Stomach (tissue), 4 donors: ENCODE data around the gene MATK.

Experiments used
- POLR2A ChIP-seq, 4 donors: fragments of 450-650 bp; IDR thresholded peaks; one replicate each; pipeline ENCODE4 v1.6.1; 2016; ENCODE audit warnings: antibody characterized with exemption in 4 of 4, control low read depth in 2 of 4, mild to moderate bottlenecking in 1 of 4, moderate library complexity in 1 of 4
- TF ChIP-seq, protein P1 (sequence below), 7 experiments: fragments of 450-650 bp in 4 of 7; fragments of 200-600 bp in 3 of 7; sonication (generic) in 3 of 7; IDR thresholded peaks; one replicate each; pipeline ENCODE4 v1.5.1; 2016 to 2019; ENCODE audit warnings: antibody characterized with exemption in 7 of 7, control low read depth in 2 of 7, mild to moderate bottlenecking in 1 of 7

DNA sequence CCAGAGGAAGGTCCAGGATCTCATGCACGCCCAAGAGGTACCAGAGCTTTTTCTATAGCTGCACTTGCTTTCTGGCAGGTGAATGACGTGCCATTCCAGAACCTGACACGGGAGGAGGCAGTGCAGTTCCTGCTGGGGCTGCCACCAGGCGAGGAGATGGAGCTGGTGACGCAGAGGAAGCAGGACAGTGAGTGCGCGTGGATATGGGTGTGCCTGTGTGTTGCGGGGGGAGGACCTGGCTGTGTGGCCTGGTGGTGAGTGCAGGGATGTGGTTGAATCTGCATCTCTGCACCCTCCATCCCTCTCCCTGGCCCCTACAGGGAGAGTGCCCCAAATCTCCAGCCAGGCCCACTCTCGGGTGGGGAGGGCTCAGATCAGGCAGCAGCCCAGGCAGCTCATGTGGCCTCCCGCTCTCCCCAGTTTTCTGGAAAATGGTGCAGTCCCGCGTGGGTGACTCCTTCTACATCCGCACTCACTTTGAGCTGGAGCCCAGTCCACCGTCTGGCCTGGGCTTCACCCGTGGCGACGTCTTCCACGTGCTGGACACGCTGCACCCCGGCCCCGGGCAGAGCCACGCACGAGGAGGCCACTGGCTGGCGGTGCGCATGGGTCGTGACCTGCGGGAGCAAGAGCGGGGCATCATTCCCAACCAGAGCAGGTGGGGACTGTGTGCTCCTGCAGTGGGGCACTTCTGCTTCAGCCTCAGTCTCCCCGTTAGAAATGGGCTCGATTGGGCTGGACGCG, 47.5 kb downstream of the MATK start:
- TF ChIP-seq, protein P1, sequence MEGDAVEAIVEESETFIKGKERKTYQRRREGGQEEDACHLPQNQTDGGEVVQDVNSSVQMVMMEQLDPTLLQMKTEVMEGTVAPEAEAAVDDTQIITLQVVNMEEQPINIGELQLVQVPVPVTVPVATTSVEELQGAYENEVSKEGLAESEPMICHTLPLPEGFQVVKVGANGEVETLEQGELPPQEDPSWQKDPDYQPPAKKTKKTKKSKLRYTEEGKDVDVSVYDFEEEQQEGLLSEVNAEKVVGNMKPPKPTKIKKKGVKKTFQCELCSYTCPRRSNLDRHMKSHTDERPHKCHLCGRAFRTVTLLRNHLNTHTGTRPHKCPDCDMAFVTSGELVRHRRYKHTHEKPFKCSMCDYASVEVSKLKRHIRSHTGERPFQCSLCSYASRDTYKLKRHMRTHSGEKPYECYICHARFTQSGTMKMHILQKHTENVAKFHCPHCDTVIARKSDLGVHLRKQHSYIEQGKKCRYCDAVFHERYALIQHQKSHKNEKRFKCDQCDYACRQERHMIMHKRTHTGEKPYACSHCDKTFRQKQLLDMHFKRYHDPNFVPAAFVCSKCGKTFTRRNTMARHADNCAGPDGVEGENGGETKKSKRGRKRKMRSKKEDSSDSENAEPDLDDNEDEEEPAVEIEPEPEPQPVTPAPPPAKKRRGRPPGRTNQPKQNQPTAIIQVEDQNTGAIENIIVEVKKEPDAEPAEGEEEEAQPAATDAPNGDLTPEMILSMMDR (IDR thresholded peaks at IDR 0.05) = no peak
- TF ChIP-seq POLR2A (IDR thresholded peaks at IDR 0.05) = no peak
